GM08714 (cell line): ENCODE data around the gene HNRNPM.
"Not testable (repeated sequence)": the region's sequence is repeated elsewhere in the genome, so short reads cannot be mapped to it uniquely, and the experiment has no call there.

Experiments used
- H3K4me3 ChIP-seq: fragments of 200-500 bp; sonication (Bioruptor generic); 2 replicates; pipeline ENCODE4 v1.5.1; 2014; ENCODE audit warnings: mild to moderate bottlenecking, low read length, inconsistent platforms
- ZNF274 ChIP-seq: IDR thresholded peaks from 2 replicates; pipeline ENCODE4 v1.6.1; 2012; ENCODE audit warnings: mild to moderate bottlenecking, low read depth, low read length

The HNRNPM gene

DNA sequence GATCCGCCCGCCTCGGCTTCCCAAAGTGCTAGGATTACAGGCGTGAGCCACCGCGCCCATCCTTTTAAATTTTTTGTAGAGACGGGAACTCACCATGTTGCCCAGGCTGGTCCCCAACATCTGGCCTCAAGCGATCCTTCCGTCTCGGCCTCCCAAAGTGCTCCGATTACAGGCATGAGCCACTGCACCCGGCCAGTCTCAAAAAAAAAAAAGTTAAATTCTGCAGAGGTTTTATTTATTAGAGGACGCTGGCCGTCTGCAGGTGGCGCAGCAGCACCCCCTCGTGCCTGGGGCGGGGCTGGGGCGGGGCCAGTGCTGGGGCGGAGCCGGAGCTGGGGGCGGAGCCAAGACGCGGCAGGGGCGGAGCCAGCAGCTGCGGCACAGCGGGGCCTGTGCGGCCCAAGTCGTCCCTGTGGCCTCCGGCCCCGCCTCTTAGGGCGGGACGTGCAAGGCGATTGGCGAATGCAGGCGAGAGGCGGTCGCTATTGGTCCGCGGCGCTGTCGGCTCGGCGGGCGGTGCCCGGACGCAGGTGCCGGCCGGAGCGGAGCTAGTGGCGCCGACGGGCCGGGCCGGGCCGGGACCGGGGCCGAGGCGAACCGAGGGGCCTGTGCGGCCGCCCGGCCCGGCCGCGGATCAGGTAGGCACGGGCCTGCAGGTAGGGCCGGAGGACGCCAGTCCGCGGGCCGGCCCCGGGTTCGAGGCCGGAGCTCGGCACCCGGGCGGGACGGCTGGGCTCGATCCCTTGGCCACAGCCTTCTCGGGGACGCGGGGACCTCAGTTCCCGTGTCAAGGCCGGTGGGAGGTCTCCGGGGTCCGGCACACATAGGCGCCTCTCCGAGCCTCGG, 31.8 kb upstream of the HNRNPM start, which contains the start of gene MARCHF2:
TSS of gene MARCHF2 (plus strand) at position 523 of the 846 bp plus-strand sequence. CDS start 8,536 bp downstream, outside the sequence.
- peak within 1 kb of the TSS; percentile 72 for H3K4me3 ChIP-seq
- no peak for TF ChIP-seq ZNF274

DNA sequence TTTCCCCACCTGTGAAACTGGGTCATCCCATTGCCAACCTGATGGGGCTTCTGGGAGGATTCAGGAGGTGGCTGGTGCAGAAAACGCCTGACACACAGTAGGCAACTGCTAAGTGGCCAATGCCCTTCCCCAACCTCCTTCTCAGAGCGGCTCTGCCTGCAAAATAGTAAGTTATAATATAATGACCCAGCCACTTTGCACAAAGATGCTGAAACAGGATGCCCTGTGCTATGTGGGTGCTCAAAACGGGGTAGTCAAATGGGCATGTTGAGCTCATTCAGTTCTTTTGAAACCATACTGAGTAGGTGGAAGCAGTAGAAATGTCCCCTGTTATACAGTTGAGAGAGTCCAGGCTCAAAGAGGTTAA, 31.2 kb upstream of the HNRNPM start:
- H3K4me3 ChIP-seq: peak overlapping the region; percentile 72
- no peak for TF ChIP-seq ZNF274

DNA sequence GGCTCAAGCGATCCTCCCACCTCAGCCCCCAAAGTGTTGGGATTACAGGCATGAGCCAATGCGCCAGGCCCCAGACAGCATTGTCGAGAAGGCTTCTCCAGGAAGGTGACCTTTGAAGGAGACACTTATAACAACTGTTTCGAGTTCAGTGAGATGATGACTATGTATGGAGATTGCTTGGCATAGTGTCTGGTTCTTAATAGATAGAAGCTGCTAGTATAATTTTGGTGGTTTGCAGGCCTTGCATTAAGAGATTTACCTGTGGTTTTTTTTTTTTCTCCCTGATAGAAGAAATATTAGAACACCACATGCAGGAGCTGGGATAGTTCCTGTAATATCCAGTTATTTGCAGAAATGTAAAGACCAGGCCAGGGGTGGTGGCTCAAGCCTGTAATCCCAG, 28.0 kb upstream of the HNRNPM start:
- TF ChIP-seq ZNF274: no peak
- H3K4me3 ChIP-seq: no peak overlapping the region

DNA sequence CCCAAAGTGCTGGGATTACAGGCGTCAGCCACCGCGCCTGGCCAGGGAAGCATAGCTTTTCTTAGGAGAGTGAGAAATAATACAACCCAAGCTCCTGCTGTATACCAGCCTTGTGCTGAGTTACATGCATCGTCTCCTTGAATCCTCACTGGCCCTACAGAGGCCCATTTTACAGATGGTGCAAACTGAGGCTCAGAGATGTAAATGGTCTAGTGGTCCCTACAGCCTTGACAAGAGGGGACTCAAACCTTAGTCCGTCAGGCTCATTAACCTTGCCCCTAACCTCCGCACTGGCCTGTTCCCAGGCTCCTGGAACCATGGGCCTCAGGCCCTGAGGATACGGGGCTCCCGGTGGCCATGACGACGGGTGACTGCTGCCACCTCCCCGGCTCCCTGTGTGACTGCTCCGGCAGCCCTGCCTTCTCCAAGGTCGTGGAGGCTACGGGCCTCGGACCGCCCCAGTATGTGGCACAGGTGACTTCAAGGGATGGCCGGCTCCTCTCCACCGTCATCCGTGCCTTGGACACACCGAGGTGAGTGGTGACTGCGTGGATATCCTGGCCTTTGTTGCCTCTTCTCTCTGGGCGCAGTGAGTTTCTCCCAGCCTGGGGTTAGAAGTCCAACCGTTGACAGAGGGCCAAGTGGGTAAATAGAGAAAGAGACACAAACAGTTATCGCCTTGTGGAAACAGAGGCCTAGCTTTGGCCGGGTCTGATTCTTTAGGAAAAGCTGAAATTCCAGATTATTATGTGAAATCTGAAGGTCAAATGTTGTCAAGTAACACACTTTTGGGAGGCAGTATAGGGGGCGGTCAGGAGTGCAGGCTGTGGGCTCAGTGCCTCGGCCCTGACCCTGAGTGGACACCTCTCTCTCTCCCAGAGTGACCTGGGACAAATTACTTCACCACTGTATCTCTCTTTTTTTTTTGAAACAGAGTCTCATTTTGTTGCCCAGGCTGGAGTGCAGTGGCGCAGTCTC, 23.0 kb upstream of the HNRNPM start:
- TF ChIP-seq ZNF274: no peak
- H3K4me3 ChIP-seq: no peak overlapping the region

DNA sequence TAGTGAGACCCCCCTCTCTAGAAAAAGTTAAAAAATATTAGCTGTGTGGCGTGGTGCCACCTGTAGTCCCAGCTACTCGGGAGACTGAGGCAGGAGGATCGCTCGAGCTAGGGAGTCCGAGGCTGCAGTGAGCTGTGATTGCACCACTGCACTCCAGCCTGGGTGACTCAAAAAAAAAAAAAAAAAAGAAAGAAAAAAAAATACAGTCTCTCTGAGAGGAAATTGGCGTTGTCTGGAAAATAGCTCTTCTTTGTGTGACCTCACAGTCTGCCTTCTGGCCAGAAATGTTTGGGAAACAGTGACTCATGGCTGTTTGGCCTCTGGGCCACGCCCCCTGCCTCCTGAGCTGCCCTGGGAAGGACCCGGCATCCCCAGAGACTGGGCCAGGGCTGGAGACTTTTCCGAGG, 21.0 kb upstream of the HNRNPM start:
- no peak for TF ChIP-seq ZNF274
- no peak overlapping the region for H3K4me3 ChIP-seq

DNA sequence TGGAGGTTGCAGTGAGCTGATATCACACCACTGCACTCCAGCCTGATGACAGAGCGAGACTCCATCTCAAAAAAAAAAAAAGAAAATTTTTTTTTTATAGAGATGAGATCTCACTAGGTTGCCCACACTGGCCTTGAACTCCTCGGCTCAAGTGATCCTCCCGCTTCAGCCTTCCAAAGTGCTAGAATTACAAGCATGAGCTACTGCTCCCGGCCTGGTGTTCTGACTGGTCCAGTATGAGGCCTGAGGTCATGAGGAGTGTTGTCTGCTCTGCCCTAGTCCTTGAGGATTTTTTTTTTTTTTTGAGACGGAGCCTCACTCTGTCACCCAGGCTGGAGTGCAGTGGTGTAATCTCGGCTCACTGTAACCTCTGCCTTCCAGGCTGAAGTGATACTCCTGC, 19.4 kb upstream of the HNRNPM start:
- H3K4me3 ChIP-seq: not testable (repeated sequence)

DNA sequence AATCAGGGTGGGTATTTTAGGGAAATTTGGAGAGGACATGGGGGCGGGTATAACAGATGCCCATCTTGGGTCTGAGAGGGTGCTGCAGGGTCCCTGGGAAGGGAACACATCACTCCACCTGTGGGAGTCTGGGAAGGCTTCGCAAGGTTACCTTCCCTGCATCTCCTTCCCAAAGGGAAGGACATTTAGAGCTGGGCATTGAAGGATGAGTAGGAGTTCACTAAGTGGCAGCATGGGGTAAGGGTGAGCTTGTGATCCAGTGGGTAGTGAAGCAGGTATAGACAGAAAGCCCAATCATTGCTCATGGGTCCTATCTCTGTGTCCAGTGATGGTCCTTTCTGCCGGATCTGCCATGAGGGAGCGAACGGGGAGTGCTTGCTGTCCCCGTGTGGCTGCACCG, 18.5 kb upstream of the HNRNPM start:
- no peak overlapping the region for H3K4me3 ChIP-seq
- TF ChIP-seq ZNF274: no peak

DNA sequence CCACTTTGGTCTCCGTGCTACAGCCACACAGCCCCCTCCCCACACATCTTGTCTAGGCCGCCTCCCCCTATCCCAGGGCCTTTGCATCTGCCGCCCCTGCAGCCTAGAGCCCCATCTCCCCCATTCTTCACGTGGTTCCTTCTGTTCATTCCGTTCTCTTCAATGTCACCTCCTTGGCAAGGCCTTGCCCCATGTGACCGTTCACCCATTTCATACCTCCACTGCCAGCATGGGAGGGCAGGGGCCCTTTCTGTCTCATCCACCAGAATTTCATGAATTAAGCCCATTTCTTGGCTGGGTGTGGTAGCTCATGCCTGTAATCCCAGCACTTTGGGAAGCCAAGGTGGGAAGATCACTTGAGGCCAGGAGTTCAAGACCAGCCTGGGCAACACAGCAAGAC, 15.7 kb upstream of the HNRNPM start:
- no peak overlapping the region for H3K4me3 ChIP-seq
- TF ChIP-seq ZNF274: no peak

DNA sequence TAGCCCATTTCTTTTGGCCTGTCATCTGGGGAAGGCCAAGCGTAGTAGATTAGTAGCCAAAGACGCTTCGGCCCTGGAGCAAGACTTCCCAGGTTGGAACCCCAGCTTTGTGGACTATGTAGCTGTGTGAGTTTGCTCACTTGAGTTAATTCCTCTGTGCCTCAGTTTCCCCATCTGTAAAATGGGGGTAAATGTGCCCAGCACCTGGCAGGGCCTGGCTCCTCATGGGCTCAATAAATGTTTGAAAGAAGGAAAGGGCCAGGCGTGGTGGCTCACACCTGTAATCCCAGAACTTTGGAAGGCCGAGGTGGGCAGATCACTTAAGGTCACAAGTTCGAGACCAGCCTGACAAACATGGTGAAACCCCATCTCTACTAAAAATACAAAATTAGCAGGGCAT, 14.9 kb upstream of the HNRNPM start:
- no peak for TF ChIP-seq ZNF274

DNA sequence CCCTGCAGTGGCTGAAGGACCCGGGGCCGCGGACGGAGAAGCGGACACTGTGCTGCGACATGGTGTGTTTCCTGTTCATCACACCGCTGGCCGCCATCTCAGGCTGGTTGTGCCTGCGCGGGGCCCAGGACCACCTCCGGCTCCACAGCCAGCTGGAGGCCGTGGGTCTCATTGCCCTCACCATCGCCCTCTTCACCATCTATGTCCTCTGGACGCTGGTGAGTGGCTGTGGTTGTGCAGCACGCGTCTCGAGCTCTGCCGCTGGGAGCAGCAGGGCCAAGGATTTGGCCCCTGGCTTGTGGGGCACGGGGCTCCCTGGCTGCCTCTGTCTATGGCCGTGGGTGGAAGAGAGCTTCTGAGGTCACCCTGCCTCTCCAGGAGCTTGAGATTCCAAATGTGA, 14.1 kb upstream of the HNRNPM start:
- TF ChIP-seq ZNF274: no peak
- H3K4me3 ChIP-seq: no peak overlapping the region

More for the DNA sequence above, 14.9 kb upstream of the HNRNPM start:
- no peak overlapping the region for H3K4me3 ChIP-seq

DNA sequence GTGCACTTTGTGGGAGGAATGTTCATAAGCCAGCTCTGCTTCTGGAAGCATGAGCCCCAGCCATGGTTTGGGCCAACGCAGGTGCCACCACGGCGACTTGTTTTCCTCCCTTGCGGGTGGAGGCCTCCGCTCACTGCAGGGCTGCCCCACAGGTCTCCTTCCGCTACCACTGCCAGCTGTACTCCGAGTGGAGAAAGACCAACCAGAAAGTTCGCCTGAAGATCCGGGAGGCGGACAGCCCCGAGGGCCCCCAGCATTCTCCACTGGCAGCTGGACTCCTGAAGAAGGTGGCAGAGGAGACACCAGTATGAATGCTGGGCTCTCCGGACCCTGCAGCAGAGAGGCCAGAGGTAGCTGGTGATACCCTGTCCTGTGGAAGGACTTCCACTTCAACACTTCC, 6.5 kb upstream of the HNRNPM start:
- H3K4me3 ChIP-seq: no peak overlapping the region
- no peak for TF ChIP-seq ZNF274

DNA sequence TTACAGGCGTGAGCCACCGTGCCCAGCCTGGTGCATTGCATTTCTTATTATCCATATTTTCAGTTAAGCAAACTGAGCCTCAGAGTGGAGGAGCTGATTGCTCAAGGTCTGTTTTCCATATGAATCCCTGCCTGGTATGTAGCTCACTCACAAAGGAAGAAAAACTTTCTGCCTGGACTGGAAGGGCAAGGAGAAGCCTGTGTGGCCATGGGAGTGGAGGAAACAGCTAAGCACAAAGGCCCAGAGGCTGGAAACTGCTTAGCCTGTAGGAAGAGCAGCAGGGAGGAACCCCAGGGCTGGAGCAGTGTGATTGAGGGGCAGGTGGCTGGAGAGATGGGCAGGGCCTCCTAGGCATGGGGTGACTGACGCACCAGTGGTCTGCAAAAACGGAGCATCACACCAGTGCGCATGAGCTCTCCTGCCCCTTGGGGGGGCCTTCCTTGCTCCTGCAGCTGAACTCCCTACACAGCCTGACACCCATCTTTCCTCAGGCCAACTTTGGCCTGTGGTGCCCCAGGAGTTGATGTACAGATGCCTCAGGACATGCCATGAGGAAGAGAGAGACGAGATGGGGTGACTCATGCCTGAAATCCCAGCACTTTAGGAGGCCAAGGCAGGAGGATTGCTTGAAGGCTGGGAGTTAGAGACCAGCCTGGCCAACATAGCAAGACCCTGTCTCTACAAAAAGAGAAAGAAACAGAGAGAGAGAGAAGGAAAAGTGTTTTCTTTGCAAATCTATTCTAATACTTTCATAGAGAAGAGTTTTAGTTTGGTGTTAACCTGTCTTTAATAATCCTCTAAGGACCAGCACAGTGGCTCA, 2.8 kb upstream of the HNRNPM start:
- TF ChIP-seq ZNF274: no peak
- H3K4me3 ChIP-seq: no peak overlapping the region

DNA sequence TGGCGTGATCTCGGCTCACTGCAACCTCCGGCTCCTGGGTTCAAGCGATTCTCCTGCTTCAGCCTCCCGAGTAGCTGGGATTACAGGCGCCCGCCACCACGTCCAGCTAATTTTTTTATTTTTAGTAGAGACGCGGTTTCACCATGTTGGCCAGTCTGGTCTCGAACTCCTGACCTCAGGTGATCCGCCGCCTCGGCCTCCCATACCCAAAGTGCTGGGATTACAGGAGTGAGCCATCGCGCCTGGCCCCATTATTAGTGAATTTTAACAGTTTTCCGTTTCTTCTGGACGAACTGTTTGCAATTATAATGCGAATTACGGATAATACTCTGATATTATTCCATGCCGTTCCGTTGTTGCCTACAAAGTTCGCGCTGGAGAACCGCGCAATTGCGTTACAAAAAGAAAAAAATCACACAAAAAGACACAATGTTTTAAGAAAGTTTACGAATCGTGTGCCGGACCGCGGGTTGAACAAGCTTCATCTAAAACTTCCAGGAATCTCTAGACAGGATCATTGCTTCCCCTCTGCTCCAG, 567 bp upstream of the HNRNPM start:
- peak overlapping the region; percentile 93 for H3K4me3 ChIP-seq

DNA sequence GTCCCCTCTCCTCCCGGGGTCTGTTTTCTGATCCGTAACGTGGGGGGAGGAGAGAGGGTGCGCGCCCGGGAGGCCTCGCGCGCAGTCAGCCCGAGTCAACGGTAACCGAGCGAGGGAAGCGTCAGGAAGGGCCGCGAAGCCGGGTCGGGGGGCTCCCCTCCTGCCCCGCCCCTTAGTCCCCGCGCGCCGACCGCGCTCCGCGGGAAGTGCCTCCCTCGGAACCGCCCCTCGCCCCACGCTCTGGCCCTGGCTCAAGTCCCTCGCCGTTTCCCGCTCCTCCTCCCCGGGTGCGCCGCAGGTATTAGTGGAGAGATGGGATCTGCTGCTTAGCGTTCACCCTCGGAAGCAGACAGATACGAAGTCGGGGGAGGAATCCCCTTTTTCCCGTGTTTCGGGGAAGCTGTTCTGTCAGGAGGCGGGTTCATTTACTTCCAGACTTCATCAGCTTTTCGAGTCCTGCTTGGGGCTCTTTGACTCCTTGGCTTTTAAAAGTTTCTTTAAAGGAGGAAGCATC, 770 bp downstream of the HNRNPM start:
- H3K4me3 ChIP-seq: peak overlapping the region; percentile 96
- no peak for TF ChIP-seq ZNF274
